GM18517 (cell line): Measurements from ENCODE around the gene WWC2.
"Not testable (repeated sequence)": the region's sequence is repeated elsewhere in the genome, so short reads cannot be mapped to it uniquely, and the experiment has no call there.

Experiments used
- ATAC-seq: cut with Tn5 transposase; IDR thresholded peaks from one replicate; pipeline ENCODE4 v1.9.1; 2021; ENCODE audit warnings: mild to moderate bottlenecking, moderate library complexity; ENCODE audit not compliant: unreplicated experiment

Gene WWC2

DNA sequence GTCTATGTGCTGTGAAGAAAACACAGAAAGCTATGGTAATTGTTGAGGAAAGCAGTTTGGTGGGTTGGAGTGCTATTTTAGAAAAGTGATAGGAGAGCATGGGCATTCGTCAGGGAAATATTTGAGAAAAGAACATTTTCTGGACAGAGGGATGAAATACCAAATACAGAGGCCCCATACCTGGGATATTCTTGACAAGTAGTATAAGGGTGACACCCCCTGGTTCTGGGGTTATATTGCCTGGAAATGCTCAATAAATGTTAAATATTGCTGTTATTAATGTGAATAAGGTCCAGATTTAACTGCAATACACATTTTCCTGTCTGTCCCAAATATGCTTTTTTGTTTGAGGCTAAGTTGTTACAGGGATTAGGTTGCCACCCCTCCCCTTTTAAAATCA lies 42.9 kb downstream of the WWC2 start:
- no peak for ATAC-seq

DNA sequence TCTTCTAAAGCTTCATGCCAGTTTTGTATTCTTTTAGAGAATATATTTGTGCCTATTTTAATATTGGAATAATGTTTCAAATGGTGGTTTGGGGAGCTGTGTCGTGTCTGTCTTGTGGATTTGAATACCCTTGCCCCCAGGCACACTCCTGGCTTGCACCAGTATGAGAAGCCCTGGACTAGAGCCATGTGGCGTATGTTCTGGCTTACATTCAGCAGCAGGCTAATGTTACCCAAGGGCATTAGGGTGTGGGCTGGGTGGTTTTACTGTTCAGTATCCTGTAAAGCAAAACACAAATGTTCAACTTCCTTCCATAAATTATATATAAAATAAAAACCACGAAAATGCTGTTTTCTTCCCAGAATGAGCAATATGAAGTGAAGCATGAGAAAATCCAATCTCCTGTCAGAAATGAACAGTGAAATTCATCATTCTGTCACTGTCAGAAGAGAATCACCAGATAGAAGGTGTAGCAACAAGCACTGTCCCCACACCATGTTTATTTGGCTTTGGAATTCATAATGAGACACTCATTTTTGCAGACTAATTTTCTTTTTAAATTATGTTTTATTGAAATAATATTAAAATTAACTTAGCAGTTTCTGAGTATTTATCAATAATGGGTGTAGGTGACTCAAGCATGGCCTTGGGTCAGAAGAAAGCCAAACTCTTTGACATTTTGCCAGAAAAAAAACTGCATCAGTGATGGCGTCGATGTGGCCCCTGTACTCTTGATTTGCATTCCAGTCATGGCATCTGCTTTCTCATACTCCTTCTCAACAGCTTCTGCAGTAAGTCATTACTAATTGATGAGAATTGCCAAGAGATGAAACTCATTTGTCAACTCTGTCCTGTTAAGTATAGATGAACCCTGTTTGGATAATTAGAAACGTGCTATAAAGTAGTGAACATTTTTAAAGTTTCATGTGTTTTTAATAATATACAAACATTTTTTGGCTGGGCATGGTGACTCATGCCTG lies 43.8 kb downstream of the WWC2 start:
- no peak for ATAC-seq

GRCh38 chr4:183144787-183145186 lies 45.7 kb downstream of the WWC2 start:
- no peak for ATAC-seq

DNA sequence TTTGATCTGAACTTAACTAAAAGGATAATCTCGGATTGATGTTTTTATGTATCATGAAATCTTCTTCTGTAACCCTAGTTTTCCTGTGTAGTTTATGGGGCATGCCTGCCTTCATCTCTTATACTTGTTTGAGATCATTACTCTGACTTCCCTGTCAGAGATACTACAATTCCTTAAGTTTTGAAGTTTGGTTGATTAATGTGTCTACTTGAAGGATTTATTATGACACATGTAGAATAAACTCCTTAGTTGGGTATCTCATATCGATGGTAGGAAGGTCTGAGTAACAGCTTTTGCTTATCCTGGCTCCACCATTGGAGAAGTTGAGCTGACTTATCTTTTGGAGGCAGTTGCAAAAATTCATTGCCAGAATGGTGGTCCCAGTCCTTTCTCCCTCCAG lies 46.7 kb downstream of the WWC2 start:
- no peak for ATAC-seq

- ATAC-seq = no peak
These were observed 47.4 kb downstream of the WWC2 start for GRCh38 chr4:183146478-183146877.

DNA sequence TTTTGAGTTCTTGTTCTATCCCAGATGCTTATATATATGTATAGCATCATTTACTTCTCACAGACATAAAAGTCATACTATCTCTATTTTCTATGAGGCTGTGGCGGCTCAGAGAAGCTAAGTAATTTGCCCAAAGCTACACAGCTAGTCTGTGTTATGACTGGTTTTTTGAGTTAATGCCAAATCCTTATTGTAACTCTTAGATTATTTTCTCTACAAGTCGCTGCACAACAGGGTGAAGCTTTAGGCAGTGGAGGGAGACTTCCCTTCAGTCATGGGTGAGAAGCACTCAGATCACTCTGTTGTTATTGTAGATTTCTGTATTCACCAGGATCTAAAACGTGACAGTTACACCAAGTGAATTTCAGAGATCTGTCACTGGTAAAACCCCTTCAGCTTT lies 48.1 kb downstream of the WWC2 start:
- no peak for ATAC-seq

GRCh38 chr4:183147983-183148382 lies 48.9 kb downstream of the WWC2 start:
- ATAC-seq = no peak

- no peak for ATAC-seq
These were observed 50.8 kb downstream of the WWC2 start for GRCh38 chr4:183149616-183150539.

GRCh38 chr4:183150664-183151063 lies 51.6 kb downstream of the WWC2 start:
- not testable (repeated sequence) for ATAC-seq

DNA sequence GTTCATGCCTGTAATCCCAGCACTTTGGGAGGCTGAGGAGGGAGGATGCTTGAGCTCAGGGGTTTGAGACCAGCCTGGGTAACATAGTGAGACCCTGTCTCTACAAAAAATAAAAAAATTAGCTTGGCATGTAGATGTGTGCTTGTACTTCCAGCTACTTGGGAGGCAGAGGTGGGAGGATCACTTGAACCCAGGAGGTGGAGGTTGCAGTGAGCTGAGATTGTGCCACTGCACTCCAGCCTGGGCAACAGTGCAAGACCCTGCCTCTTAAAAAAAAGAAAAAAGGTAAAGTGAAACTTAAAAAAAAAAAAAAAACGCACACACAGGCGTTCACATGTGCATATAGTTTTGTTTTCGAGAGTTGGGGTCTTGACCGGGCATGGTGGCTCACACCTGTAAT lies 53.2 kb downstream of the WWC2 start:
- ATAC-seq = not testable (repeated sequence)

DNA sequence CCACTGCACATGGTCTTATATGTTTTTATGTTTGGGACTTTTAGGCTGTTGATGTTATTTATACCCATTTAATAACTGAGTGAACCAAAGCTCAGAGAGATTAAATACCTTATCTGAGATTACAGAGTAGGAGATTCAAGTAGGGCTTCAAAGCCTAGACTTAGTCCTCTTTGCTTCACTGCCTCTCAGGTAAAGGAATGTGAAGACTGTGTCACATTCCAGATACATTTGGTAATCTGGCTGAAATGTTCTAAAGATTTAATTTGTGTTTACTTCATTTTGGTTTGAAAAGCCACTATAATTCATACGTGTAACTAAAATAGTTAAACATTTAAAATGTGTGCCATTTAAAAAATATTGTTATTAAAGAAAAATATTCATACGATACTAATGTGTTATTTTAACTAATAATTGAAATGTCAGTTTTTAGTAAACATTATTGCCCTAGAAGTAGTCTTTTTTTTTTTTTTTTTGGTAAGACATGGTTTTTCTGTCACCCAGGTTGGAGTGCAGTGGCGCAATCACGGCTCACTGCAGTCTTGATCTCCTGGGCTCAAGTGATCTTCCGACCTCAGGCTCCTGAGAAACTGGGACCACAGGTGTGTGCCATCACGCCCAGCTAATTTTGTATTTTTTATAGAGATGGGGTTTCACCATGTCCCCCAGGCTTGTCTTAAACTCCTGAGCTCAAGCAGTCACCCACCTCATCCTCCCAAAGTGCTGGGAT lies 54.3 kb downstream of the WWC2 start:
- ATAC-seq = no peak

GRCh38 chr4:183154701-183155391 lies 55.8 kb downstream of the WWC2 start:
- ATAC-seq = no peak

GRCh38 chr4:183155450-183156184 lies 56.6 kb downstream of the WWC2 start:
- no peak for ATAC-seq

- ATAC-seq = no peak
These were observed 58.2 kb downstream of the WWC2 start for GRCh38 chr4:183157215-183157614.

DNA sequence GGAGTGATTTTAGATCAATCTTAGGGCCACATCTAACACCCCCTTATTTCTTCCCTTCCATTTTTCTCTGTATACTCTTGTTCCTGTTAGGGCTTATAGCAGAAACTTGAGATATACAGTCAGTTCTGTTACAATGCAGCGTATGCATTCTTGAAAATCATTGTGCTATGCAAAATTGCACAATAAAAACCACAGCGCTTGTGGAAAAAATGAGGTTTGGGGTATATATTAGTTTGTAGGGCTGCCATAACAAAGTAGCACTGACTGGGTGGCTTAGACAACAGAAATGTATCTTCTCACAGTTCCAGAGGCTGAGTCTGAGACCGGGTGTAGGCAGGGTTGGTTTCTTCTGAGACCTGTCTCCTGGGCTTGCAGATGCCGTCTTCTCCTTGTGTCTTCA lies 59.0 kb downstream of the WWC2 start:
- no peak for ATAC-seq

DNA sequence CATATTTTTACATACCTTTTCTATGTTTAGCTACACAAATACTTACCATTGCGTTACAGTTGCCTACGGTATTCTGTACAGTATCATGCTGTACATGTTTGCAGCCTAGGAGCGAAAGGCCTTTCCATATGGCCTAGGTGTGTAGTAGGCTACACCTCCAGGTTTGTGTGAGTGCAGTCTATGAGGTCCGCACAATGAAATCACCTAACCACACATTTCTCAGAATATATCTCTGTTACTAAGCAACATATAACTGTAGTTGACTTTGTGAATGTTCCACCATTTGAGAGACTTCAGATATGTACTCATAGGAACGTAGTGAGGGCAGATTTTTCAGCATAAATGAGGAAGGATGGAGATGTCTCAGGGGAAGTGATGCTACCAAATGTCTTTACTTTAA lies 62.6 kb downstream of the WWC2 start:
- ATAC-seq = no peak

- ATAC-seq = no peak
These were observed 64.1 kb downstream of the WWC2 start for GRCh38 chr4:183163135-183163534.

- no peak for ATAC-seq
These were observed 65.9 kb downstream of the WWC2 start for GRCh38 chr4:183164963-183165362.

DNA sequence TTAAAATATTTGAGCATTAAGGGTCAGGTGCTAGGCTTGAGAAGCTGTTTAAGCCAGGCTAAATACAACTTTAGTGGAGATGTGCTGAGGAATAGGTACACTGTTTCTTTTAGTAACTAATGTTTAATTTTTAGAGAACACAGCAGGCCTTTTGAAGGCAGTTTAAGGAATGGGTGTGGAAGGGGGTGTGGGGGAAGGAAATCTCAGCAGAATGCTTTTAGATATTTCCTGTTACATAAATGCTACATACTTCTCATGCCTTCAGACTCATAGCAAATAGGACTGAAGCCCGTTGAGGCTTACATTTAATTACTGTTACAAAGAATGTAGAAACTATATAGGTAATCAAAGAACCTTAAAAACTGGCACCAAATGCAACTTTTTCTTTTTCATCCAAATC lies 66.3 kb downstream of the WWC2 start:
- no peak for ATAC-seq

DNA sequence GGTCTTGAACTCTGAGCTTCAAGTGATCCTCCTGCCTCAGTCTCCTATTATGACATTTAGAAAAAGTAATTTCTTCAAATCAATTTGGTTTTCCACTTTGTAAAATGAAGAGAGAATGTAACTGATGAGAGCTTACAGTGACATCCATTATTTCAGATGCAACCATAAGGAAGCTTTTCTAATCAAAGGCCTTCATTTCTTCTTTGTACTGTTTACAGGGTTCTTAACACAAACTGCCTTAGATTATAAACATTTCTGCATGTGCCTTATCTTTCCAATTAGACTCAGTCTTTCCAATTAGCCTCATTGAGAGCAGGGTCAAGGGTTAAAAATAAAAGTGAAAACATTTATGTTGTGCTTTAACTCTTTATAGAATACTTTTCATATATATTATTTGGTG lies 71.8 kb downstream of the WWC2 start:
- no peak for ATAC-seq
